HepG2 (cell line): ENCODE data around the gene IP6K3.

Experiments
- CTCF ChIP-seq: sonication (generic); formaldehyde crosslinking; IDR thresholded peaks from 2 replicates; pipeline ENCODE4 v1.5.0; 2020; ENCODE audit warnings: mild to moderate bottlenecking, missing genetic modification reagents, moderate library complexity
- EZH2 ChIP-seq: conservative IDR thresholded peaks from 2 replicates; pipeline ENCODE4 v1.6.1; 2012; ENCODE audit warnings: mild to moderate bottlenecking, low read depth, low read length, moderate library complexity
- ZNF232 ChIP-seq: sonication (generic); formaldehyde crosslinking; IDR thresholded peaks from 2 replicates; pipeline ENCODE4 v1.4.0; 2020; ENCODE audit warnings: missing genetic modification reagents, borderline replicate concordance

DNA sequence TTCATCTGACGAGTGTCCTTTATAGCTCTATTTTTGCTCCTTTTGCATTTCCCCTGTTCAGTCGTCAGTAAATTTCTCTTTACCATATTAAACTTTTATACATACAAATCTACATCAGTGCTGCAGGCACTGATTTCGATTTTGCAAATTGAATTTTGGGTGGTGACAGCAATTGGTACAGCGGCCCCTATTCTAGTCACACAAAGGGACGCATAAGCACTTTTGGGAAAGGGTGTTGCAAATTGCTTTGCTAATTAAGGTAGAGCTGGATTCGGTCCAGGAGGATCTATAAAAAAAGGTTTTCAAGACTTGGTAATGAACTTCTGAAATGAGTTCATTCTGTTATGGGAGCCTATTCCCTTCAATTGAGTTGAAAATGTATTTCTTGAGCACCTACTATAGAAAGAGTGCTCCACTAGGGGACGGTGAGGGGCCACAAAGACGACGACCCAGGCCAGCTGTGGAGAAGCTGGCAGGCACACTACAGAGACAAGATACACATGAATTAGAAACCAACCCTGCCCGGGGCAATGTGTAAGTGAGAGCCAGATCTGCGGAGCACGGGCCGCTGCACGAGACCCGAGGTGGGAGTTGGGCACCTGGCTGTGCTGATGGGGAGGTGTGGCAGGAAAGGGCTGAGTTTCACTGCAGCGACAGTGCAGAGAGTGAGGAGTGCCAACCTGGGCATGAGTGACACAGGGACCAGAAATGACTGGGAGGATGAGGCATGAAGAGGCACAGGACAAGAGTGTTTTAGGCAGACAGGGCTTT, 40.6 kb downstream of the IP6K3 start:
- TF ChIP-seq EZH2 = no peak
- TF ChIP-seq CTCF (CRISPR knock-in tag) = no peak
- no peak for TF ChIP-seq ZNF232 (CRISPR knock-in tag)
